ENCODE results near the gene RSU1. TPM values are rescaled to one million over a fixed set of nuclear protein-coding genes. Genes with fewer than 3 reads are reported as not detected.

The RSU1 gene
- total RNA-seq, 1 donor from 2014 or later, result 77.8 TPM

- Histone ChIP-seq H3K9me3 (no peaks in the 10 kb centered on the region), H3K27ac (no peak overlapping the region), H3K4me3 (no peak overlapping the region), H3K4me1 (no peaks in the 10 kb centered on the region), H3K36me3 (no peaks in the 10 kb centered on the region), H3K27me3 (no peaks in the 10 kb centered on the region)
- intact Hi-C loops (cut with DNase I), result no loop called here
- no peak for DNase-seq
- no peak for TF ChIP-seq CTCF (IDR thresholded peaks at IDR 0.05)
- no peak for ATAC-seq
These were observed 250.9 kb downstream of the RSU1 start for GRCh38 chr10:16566202-16566805.

GRCh38 chr10:16565604-16566003 is 251.6 kb downstream of the RSU1 start:
- DNase-seq (no peak), ATAC-seq (no peak)
- H3K9me3 ChIP-seq, result no peaks in the 10 kb centered on the region
- H3K4me3 ChIP-seq, result no peak overlapping the region
- no peaks in the 10 kb centered on the region for H3K36me3 ChIP-seq
- H3K27ac ChIP-seq, result no peak overlapping the region
- no peaks in the 10 kb centered on the region for H3K27me3 ChIP-seq
- intact Hi-C loops (cut with DNase I), result no loop called here
- no peak for TF ChIP-seq CTCF (IDR thresholded peaks at IDR 0.05)
- no peaks in the 10 kb centered on the region for H3K4me1 ChIP-seq

GRCh38 chr10:16562891-16563290 is 254.3 kb downstream of the RSU1 start:
- no peak for ATAC-seq
- Histone ChIP-seq H3K27ac (no peak overlapping the region), H3K27me3 (no peaks in the 10 kb centered on the region), H3K4me1 (no peaks in the 10 kb centered on the region), H3K4me3 (no peak overlapping the region), H3K36me3 (no peaks in the 10 kb centered on the region), H3K9me3 (no peaks in the 10 kb centered on the region)
- no peak for DNase-seq
- intact Hi-C loops (cut with DNase I), result no loop called here
- no peak for TF ChIP-seq CTCF (IDR thresholded peaks at IDR 0.05)

- DNase-seq (no peak), ATAC-seq (no peak)
- Histone ChIP-seq H3K36me3 (no peaks in the 10 kb centered on the region), H3K4me1 (no peaks in the 10 kb centered on the region), H3K27ac (no peak overlapping the region), H3K9me3 (no peaks in the 10 kb centered on the region), H3K27me3 (no peaks in the 10 kb centered on the region), H3K4me3 (no peak overlapping the region)
- intact Hi-C loops (cut with DNase I), result no loop called here
- no peak for TF ChIP-seq CTCF (IDR thresholded peaks at IDR 0.05)
These were observed 257.9 kb downstream of the RSU1 start for GRCh38 chr10:16559236-16559773.

GRCh38 chr10:16547973-16548372 is 269.3 kb downstream of the RSU1 start:
- H3K4me1 ChIP-seq, result no peaks in the 10 kb centered on the region
- no peak for TF ChIP-seq CTCF (IDR thresholded peaks at IDR 0.05)
- H3K4me3 ChIP-seq, result no peak overlapping the region
- no peak for ATAC-seq
- H3K36me3 ChIP-seq, result no peaks in the 10 kb centered on the region
- no peaks in the 10 kb centered on the region for H3K27me3 ChIP-seq
- intact Hi-C loops (cut with DNase I), result no loop called here
- H3K9me3 ChIP-seq, result no peaks in the 10 kb centered on the region
- H3K27ac ChIP-seq, result no peak overlapping the region
- DNase-seq, result no peak

All from upper lobe of right lung (tissue), 1 donor.